Colonic mucosa (tissue), 4 donors: ENCODE data around the gene PCDHB1. TPM values are rescaled to one million over a fixed set of nuclear protein-coding genes. Genes with fewer than 3 reads are reported as not detected.
A peak's percentile ranks its signal among the peaks of the same experiment; 100 is the strongest.

Source experiments
- DNase-seq: peaks from one replicate; pipeline ENCODE4 v3.0.0-alpha.2; 2020
- H3K27ac ChIP-seq: fragments of 200-600 bp; one replicate; pipeline ENCODE4 v1.8.0; 2021
- H3K27me3 ChIP-seq: fragments of 200-600 bp; one replicate; pipeline ENCODE4 v1.8.0; 2021
- H3K36me3 ChIP-seq: fragments of 200-600 bp; one replicate; pipeline ENCODE4 v1.8.0; 2021
- H3K4me1 ChIP-seq: fragments of 200-600 bp; one replicate; pipeline ENCODE4 v1.8.0; 2021; ENCODE audit warnings: mild to moderate bottlenecking
- H3K4me3 ChIP-seq: fragments of 200-600 bp; one replicate; pipeline ENCODE4 v1.8.0; 2021
- H3K9ac ChIP-seq, 2 donors: one replicate each; pipeline ENCODE4 v1.7.0; 2013; ENCODE audit warnings: control low read depth in 2 of 2, low read depth in 2 of 2, low read length in 2 of 2
- H3K9me3 ChIP-seq: fragments of 200-600 bp; one replicate; pipeline ENCODE4 v1.8.0; 2021
- intact Hi-C: fragments of 100-400 bp; cut with DNase I; formaldehyde crosslinking; loops from one replicate; pipeline ENCODE4 v1.14.1; 2022
- total RNA-seq, 2 donors: library from RNA; stranded (reverse); fragmentation: NEBNext Ultra II Directional in 1 of 2; extraction: Animal tissue kit (Norgen Biotek cat#: 25700) in 1 of 2; gene quantifications; one replicate each; pipeline ENCODE4 v1.2.1, GENCODE V29; 2021
- TF ChIP-seq, protein P1 (sequence below): fragments of 200-600 bp; IDR thresholded peaks from one replicate; pipeline ENCODE4 v1.8.0; 2022; ENCODE audit warnings: antibody characterized with exemption, mild to moderate bottlenecking
- donor health status: healthy.
- donor health status: DM: no; HTN: no; CAD: no.
- donor health status: DM: no; HTN: no; CAD: no.

Gene PCDHB1, protein sequence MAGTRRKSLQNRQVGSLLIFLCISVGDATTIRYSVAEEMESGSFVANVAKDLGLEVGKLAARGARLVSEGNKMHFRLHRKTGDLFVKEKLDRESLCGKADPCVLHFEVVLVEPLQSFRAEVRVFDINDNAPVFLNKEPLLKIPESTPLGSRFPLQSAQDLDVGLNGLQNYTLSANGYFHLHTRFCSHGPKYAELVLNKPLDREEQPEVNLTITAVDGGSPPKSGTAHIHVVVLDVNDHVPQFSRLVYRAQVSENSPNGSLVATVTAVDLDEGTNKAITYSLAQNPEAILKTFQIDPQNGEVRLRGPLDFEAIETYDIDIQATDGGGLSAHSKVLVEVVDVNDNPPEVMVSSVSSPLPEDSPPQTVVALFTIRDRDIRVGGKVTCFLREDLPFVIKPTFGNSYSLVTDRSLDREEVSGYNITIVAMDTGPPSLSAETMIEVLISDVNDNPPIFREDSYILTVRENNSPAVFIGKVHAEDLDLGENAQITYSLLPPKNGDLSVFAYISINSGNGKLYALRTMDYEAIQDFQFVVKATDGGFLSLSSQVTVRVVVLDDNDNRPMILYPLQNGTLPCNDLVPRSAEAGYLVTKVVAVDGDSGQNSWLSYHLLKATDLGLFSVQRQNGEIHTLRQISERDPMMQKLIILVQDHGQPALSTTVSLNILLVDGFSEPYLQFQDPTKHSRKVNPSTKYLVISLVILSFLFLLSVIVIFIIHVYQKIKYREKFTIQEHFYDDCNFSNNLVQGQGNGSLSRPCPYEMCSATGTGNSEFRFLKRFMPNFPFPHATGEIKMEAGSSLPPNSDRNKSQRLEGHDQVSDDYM
- not detected for total RNA-seq

DNA sequence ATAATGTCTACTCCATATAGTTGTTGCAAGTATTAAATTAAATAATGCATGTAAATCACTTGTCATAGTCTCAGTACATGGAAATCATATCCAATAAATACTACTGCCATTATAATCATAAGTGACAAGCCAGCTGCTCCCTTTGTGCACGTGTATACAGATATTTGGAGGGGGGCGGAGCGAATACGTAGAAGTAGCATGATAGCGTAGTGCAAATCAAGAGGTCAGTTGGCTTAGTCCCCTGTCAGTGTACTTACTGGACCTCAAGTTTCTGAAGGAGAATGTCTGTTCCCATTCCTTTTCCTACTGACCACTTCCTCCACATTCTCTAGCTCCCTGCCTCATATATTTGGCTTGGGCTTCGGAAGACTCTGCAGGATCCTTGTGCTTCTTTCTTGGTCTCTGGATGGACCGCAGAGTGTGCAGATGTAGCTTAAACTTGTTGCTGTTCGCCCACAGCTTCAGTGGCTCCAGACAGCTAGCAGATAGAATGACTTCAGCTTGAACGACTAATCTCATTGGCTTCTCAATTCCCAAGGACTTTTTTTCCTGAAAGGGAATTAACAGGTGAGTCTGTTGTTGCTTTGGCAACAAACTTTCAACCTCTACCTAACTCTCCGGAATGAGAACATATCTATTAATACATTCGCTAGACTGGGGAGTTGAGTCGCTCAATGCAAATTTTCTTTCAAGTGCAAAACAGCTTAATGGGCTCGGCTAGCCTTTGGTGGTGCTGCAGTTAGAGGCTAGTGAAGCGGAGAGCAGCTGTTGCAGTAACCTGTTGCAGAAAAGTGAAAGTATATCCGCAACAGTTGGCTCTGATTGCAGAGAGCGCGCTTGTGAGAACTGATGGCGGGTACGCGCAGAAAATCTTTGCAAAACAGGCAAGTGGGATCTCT, at the start of gene PCDHB1:
PCDHB1 (plus strand) TSS at position 753 of the 899 bp plus-strand sequence; CDS start at position 850, 97 bp downstream.
- H3K4me3 ChIP-seq, result no peak within 1 kb of the TSS
- H3K27me3 ChIP-seq, result no peaks in the 10 kb centered on the region
- DNase-seq, result no peak

DNA sequence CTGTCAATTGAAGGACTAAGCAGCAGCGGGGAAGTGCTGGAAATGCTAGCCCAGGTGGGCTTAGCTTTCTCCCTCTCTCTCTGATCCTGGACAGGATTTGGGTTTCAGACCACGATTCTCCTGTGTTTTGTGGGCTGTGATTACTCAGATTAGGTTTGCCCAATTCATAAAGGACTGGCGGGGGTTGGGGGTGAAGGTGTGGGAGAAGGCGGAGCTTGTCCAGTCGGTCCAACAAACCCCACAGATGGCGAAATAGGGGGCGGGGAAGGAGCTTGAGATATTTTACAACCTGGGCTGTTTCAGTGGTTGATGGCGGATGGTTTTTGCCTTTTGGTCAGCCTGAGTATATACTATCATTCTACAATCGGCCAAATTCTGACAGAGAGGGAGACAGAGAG, 49.7 kb upstream of the PCDHB1 start:
- Histone ChIP-seq H3K9me3 (no peaks in the 10 kb centered on the region), H3K36me3 (no peaks in the 10 kb centered on the region), H3K27ac (no peak overlapping the region), H3K9ac (no peak overlapping the region), H3K4me3 (peak overlapping the region; percentile 7), H3K4me1 (no peaks in the 10 kb centered on the region), H3K27me3 (no peaks in the 10 kb centered on the region)
- no peak for DNase-seq
- intact Hi-C loops, result no loop called here
- TF ChIP-seq, protein P1, sequence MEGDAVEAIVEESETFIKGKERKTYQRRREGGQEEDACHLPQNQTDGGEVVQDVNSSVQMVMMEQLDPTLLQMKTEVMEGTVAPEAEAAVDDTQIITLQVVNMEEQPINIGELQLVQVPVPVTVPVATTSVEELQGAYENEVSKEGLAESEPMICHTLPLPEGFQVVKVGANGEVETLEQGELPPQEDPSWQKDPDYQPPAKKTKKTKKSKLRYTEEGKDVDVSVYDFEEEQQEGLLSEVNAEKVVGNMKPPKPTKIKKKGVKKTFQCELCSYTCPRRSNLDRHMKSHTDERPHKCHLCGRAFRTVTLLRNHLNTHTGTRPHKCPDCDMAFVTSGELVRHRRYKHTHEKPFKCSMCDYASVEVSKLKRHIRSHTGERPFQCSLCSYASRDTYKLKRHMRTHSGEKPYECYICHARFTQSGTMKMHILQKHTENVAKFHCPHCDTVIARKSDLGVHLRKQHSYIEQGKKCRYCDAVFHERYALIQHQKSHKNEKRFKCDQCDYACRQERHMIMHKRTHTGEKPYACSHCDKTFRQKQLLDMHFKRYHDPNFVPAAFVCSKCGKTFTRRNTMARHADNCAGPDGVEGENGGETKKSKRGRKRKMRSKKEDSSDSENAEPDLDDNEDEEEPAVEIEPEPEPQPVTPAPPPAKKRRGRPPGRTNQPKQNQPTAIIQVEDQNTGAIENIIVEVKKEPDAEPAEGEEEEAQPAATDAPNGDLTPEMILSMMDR, result no peak

More for the DNA sequence above, at the start of gene PCDHB1:
- Histone ChIP-seq H3K4me1 (no peaks in the 10 kb centered on the region), H3K36me3 (no peaks in the 10 kb centered on the region), H3K9me3 (no peaks in the 10 kb centered on the region), H3K9ac (no peak within 1 kb of the TSS), H3K27ac (no peak within 1 kb of the TSS)
- intact Hi-C loops, result no loop called here
- TF ChIP-seq, protein P1, result no peak

DNA sequence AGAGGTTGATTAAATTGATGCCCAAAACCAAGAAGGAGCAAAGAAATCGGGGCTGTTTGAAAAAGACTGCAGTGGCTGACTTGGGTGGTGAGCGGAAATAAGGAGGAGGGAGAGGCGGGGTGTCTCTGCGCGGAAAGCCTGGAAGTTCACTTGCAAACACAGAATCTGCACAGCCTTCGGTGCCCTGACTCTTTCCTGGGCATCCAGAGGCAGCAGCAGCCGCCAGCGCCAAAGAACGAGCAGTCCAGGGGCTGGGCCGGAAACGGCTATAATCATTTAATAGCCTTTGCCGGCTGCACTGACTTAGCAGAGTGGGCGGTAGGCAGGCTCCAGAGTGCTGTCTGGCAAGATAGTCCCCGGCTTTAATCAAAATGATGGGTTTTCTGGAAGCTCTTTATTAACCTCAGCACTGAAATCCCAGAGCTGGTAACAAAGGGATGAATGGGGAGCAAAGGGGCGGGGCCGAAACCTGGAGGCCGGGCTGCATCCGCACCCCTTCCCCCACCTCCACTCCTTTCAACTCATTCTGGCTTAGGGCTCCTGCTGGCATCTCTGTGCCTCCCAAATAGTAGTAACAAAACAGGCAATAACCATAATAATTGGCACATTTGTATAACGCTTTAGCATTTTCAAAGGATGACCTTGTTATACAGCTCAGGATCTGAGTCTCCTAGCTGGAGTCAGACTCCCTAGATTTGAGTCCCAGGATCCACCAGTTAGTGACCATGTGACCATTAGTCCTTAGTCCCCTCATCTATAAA, 49.1 kb upstream of the PCDHB1 start:
- intact Hi-C loops, result no loop called here
- no peaks in the 10 kb centered on the region for H3K4me1 ChIP-seq
- DNase-seq, result peak; percentile 16
- no peak overlapping the region for H3K27ac ChIP-seq
- H3K36me3 ChIP-seq, result no peaks in the 10 kb centered on the region
- TF ChIP-seq, protein P1, result no peak
- peak overlapping the region; percentile 7 for H3K4me3 ChIP-seq
- H3K27me3 ChIP-seq, result no peaks in the 10 kb centered on the region
- no peaks in the 10 kb centered on the region for H3K9me3 ChIP-seq
- H3K9ac ChIP-seq, result peak overlapping the region in 1 of 2 donors; percentile 30

DNA sequence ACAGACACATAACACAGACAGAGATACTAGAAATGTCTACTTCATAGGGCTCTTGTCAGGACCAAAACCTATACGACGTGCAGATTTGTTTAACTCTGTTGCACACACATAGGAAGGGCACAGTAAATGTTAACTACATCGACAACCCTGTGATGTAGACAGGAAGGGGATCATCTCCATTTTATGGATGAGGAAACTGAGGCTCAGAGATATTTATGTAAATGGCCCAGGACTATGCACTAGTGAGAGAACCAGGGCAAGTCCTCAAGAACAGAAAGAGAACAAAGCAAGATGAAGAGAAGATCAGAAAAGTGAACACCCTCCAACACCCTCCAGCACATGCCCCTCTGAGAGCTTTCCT, 48.6 kb upstream of the PCDHB1 start:
- H3K36me3 ChIP-seq, result no peaks in the 10 kb centered on the region
- TF ChIP-seq, protein P1, result no peak
- no peak overlapping the region for H3K9ac ChIP-seq
- intact Hi-C loops, result no loop called here
- H3K27ac ChIP-seq, result no peak overlapping the region
- no peak for DNase-seq
- H3K27me3 ChIP-seq, result no peaks in the 10 kb centered on the region
- H3K4me3 ChIP-seq, result no peak overlapping the region
- no peaks in the 10 kb centered on the region for H3K4me1 ChIP-seq
- no peaks in the 10 kb centered on the region for H3K9me3 ChIP-seq
